HUES48 (cell line): ENCODE results near the gene TPCN1.

Source experiments
- H3K27ac ChIP-seq: one replicate; pipeline ENCODE4 v1.7.0; 2013; ENCODE audit warnings: low read depth, low read length, inconsistent platforms
- H3K27me3 ChIP-seq: 2 replicates; pipeline ENCODE4 v1.6.1; 2013; ENCODE audit warnings: mild to moderate bottlenecking, low read length; ENCODE audit not compliant: control insufficient read depth, insufficient read depth
- H3K36me3 ChIP-seq: 2 replicates; pipeline ENCODE4 v1.6.1; 2013; ENCODE audit warnings: low read length; ENCODE audit not compliant: control insufficient read depth, insufficient read depth
- H3K4me1 ChIP-seq: 2 replicates; pipeline ENCODE4 v1.6.1; 2013; ENCODE audit warnings: mild to moderate bottlenecking, low read length; ENCODE audit not compliant: control insufficient read depth, insufficient read depth
- H3K4me3 ChIP-seq: 2 replicates; pipeline ENCODE4 v1.5.1; 2013; ENCODE audit warnings: mild to moderate bottlenecking, low read depth, low read length
- H3K9ac ChIP-seq: 2 replicates; pipeline ENCODE4 v1.6.1; 2013; ENCODE audit warnings: mild to moderate bottlenecking, low read depth, low read length, moderate library complexity
- H3K9me3 ChIP-seq: 2 replicates; pipeline ENCODE4 v1.6.1; 2013; ENCODE audit warnings: low read length; ENCODE audit not compliant: control insufficient read depth, insufficient read depth

The TPCN1 gene

DNA sequence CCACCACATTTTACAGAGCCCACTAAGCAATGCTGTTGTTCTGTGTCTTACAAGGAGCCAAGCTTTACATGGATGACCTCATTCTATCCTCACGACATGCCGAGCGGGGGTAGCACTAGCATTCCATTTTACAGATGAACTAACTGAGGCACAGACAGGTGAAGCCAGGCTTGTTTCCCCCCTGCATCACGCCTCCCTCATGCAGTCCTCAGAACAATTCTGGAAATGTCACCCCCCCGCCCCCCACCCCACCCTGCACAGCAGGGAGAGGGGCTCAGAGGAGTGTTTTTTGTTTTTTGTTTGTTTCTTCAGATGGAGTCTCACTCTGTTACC lies 112.1 kb downstream of the TPCN1 start:
- Histone ChIP-seq H3K36me3 (peaks cover 5% of the 10 kb centered on the region; the same call in 1 of the 2 replicates), H3K27me3 (peaks cover 11% of the 10 kb centered on the region), H3K4me1 (no peaks in the 10 kb centered on the region; the same call in 1 of the 2 replicates), H3K4me3 (no peak overlapping the region), H3K9ac (no peak overlapping the region), H3K27ac (no peak overlapping the region), H3K9me3 (no peaks in the 10 kb centered on the region)

DNA sequence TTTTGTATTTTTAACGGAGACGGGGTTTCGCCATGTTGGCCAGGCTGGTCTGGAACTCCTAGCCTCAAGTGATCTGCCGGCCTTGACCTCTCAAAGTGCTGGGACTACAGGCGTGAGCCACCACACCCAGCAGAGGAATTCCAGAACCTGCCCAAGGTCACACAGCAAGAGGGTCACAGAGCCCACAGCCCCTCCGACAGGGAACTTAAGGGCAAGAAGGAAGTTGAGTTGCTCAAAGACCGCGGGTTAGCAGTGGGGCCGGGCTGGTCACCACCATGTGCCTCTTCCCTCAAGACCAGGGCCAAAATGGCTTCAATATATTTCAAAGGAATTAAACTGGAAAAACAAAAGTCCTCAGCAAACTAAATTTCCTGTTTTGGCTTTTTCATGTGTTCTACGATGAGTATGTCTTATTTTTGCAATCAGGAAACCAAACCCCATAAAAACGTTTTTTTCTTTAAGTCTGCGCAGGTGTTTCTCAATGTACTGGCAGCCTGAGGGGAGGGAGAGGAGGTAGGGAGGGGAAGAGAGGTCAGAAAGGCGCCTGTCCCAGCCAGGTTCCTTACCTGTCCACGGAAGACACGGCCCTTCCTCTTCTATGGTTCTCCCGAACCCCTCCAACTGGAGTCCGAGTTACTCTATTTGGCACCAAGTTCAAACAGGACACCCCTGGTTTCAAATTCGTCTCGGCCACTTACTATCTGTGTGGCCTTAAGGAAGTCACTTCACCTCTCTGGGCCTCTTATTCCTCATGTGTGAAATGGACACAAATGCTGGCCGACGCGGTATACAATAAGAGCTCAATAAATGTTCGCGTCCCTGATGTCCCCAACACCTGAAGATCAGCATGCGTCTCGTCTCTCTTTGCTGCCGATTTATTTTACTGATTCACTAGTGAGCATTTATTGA lies 112.9 kb downstream of the TPCN1 start:
- H3K27ac ChIP-seq = no peak overlapping the region

DNA sequence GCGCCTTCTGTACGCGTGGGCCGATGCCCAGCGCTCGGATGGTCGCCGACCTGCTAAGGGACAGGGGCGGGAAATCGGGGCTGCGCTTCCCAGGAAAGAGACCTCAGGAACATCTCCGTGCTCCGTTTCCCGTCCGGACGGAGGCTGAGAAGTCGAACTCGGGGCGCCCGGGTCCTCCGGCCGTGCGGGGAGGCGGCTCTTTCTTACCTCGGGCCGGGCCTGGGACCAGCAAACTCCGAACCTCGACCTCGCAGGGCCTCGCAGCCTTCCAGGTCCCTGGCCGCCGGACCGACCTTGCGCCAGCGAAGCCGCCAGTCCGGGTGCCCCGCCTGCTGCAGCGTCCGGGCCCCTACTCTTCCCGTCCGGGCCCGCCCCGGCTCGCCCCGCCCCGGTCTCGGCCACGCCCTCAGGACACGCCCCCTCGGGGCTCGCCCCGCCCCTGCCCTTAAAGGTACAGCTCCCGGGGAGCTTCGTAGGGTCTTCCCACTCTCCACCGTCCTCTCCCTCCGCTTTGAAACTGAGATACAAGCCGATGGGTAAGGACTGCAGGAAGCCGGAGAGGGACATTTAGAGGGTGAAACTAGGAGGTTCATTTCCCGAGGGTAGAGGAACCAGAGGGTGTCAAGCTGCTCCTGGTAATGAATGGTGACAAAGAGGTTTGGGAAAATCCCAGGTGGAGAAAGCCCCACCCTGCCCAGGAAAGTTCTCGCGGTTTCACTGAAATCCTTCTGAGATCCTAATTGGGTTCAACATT lies 113.7 kb downstream of the TPCN1 start, which contains the start of gene SLC8B1:
TSS of gene SLC8B1 (minus strand) at position 324 of the 754 bp plus-strand sequence. CDS start 2,231 bp downstream, outside the sequence.
- peak within 1 kb of the TSS; percentile 31 for H3K27ac ChIP-seq

More for the DNA sequence above, 112.9 kb downstream of the TPCN1 start:
- Histone ChIP-seq H3K9ac (peak overlapping the region; percentile 53; the same call in 1 of the 2 replicates), H3K4me3 (peak overlapping the region; percentile 70), H3K9me3 (no peaks in the 10 kb centered on the region), H3K27me3 (peaks cover 11% of the 10 kb centered on the region), H3K4me1 (no peaks in the 10 kb centered on the region; the same call in 1 of the 2 replicates), H3K36me3 (peaks cover 5% of the 10 kb centered on the region; the same call in 1 of the 2 replicates)

DNA sequence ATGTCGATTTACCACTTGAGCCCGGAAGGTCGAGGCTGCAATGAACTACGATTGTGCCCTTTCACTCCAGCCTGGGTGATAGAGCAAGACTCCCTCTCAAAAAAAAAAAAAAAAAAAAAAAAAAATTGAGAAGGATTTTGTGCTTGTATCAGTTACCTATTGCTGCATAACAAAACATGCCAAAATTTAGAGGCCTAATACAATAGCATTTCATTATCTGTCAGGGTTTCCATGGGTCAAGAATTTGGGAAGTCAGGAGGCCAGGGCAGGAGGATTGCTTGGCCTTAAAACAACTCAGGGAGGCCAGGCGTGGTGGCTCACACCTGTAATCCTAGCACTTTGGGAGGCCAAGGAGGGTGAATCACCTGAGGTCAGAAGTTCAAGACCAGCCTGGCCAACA lies 118.3 kb downstream of the TPCN1 start:
- Histone ChIP-seq H3K36me3 (no peaks in the 10 kb centered on the region), H3K9me3 (no peaks in the 10 kb centered on the region), H3K27ac (no peak overlapping the region), H3K4me3 (no peak overlapping the region), H3K27me3 (peaks cover 2% of the 10 kb centered on the region), H3K4me1 (no peaks in the 10 kb centered on the region), H3K9ac (no peak overlapping the region)

More for the DNA sequence above, 113.7 kb downstream of the TPCN1 start, which contains the start of gene SLC8B1:
- H3K9me3 ChIP-seq = no peaks in the 10 kb centered on the region
- H3K27me3 ChIP-seq = peaks cover 11% of the 10 kb centered on the region
- H3K4me1 ChIP-seq = no peaks in the 10 kb centered on the region; the same call in 1 of the 2 replicates
- H3K4me3 ChIP-seq = peak within 1 kb of the TSS; percentile 70
- peaks cover 5% of the 10 kb centered on the region; the same call in 1 of the 2 replicates for H3K36me3 ChIP-seq
- H3K9ac ChIP-seq = peak within 1 kb of the TSS; percentile 53; the same call in 1 of the 2 replicates

DNA sequence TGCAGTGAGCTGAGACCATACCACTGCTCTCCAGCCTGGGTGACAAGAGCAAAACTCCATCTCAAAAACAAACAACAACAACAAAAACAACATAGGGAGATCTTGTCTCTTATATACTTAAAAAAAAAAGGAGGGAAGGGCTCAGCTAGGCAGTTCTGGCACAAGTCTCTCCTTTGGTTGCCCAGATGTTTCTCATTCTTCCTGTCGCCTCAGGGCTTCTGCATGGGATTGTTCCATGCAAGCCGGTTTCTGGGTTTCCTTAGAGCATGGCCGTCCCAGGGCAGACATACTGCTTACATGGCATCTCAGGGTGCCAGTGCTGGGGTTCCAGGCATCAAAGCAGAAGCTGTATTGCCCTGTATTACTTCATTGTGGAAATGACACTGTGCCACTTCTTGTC lies 118.8 kb downstream of the TPCN1 start:
- Histone ChIP-seq H3K27me3 (no peaks in the 10 kb centered on the region), H3K9me3 (no peaks in the 10 kb centered on the region), H3K9ac (no peak overlapping the region), H3K36me3 (no peaks in the 10 kb centered on the region), H3K4me3 (no peak overlapping the region), H3K27ac (no peak overlapping the region), H3K4me1 (no peaks in the 10 kb centered on the region)

DNA sequence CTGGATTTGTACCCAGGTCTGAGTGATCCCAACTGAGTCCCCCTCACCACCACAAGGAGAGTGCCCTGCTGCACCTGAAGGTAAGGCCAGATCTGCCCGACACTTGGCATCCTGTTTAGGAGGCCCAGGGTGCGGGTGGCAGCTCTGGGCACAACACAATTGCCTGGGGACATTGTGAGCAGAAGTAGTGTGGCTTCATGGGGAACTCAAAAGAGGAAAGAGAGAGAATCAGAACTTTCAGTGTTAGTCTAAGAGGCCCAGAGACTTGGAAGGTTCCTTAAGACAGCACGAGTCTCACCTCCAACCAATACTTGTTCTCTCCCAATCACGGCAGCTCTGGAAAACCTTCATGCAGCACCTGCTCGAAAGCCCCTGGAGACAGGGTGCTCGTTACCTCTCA lies 120.3 kb downstream of the TPCN1 start:
- Histone ChIP-seq H3K9ac (no peak overlapping the region), H3K27me3 (no peaks in the 10 kb centered on the region), H3K4me1 (no peaks in the 10 kb centered on the region), H3K36me3 (no peaks in the 10 kb centered on the region), H3K27ac (no peak overlapping the region), H3K4me3 (no peak overlapping the region), H3K9me3 (no peaks in the 10 kb centered on the region)

DNA sequence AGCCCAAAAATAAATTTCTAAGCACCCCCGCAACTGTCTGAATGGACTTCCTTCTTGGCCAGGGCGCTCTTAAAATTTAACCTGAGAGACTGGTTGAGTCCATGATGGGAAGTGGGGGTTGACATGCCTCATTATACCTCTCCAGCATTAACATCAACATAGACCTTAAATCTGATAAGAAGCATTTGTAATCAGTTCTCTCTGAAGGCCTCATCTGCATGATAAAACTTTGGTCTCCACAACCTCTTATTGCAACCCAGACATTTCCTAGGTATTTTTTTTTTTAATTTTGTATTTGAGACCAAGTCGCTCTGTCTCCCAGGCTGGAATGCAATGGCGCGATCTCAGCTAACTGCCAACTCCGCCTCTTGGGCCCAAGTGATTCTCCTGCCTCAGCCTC lies 124.1 kb downstream of the TPCN1 start:
- Histone ChIP-seq H3K4me3 (no peak overlapping the region), H3K36me3 (no peaks in the 10 kb centered on the region), H3K9me3 (no peaks in the 10 kb centered on the region), H3K9ac (no peak overlapping the region), H3K4me1 (no peaks in the 10 kb centered on the region), H3K27ac (no peak overlapping the region), H3K27me3 (no peaks in the 10 kb centered on the region)

DNA sequence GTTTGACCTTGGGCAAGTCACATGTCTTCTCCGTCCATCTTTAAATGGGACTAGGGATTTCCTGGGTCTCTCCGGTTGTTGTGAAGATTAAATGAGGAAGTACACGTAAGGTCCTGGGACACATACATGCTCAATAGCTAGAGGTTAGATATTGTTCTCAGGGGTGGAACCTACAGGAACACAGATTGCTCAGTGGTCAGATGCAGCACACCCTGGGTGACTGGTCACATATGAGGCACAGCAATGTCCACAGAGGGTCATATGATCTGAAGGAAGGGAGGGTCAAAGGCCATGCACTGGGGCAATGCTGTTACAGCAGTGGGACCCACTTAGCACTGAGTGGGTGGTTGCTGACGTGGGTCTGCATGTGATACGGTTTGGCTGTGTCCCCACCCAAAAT lies 125.1 kb downstream of the TPCN1 start:
- H3K4me3 ChIP-seq = no peak overlapping the region
- H3K9ac ChIP-seq = no peak overlapping the region
- no peaks in the 10 kb centered on the region for H3K9me3 ChIP-seq
- no peak overlapping the region for H3K27ac ChIP-seq
- no peaks in the 10 kb centered on the region for H3K4me1 ChIP-seq
- no peaks in the 10 kb centered on the region for H3K27me3 ChIP-seq
- no peaks in the 10 kb centered on the region for H3K36me3 ChIP-seq

DNA sequence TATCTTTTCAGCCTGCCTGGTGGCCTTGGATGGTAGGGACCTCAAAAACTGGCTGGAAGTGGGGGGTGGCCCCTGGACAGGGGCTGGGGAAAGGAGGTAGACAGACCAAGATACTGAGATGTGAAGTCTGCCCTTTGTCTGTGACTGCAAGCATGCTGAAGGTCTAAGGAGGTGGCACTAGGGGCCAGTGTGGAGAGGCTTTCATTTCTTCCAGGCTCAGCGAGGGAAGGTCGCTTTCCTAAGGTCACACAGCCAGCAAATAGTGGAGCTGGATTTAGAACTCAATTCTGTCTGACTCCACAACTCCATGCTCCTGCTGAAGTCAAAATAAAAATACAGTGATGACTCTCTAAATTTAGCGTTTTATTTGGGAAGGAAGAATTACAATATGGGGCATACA lies 125.8 kb downstream of the TPCN1 start:
- H3K4me1 ChIP-seq = no peaks in the 10 kb centered on the region
- H3K9ac ChIP-seq = no peak overlapping the region
- H3K9me3 ChIP-seq = no peaks in the 10 kb centered on the region
- no peaks in the 10 kb centered on the region for H3K27me3 ChIP-seq
- H3K27ac ChIP-seq = no peak overlapping the region
- no peaks in the 10 kb centered on the region for H3K36me3 ChIP-seq
- H3K4me3 ChIP-seq = no peak overlapping the region

DNA sequence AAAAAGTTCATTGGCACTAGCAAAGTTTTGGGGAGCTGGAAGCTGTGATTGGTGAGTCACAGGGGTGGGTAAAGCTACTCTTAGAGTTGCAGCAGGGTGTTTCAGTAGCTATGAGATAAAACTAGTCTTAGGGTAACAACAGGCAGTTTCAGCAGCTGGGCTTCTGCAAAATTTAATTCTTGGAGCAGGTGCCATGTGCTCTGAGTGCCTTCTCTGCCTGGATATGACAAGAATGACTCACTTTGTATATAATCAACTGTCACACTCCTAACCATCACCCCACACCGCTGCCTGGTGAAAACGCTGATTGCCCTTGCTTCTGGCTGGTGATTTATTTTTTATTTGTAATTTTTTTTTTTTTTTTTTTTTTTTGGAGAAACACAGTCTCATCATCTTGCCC lies 126.6 kb downstream of the TPCN1 start:
- no peak overlapping the region for H3K27ac ChIP-seq
- no peak overlapping the region for H3K4me3 ChIP-seq
- no peaks in the 10 kb centered on the region for H3K4me1 ChIP-seq

More for the DNA sequence above, 126.6 kb downstream of the TPCN1 start:
- Histone ChIP-seq H3K9me3 (no peaks in the 10 kb centered on the region), H3K9ac (no peak overlapping the region), H3K27me3 (no peaks in the 10 kb centered on the region), H3K36me3 (no peaks in the 10 kb centered on the region)
